ENCODE data around the gene PTK7.

DNA sequence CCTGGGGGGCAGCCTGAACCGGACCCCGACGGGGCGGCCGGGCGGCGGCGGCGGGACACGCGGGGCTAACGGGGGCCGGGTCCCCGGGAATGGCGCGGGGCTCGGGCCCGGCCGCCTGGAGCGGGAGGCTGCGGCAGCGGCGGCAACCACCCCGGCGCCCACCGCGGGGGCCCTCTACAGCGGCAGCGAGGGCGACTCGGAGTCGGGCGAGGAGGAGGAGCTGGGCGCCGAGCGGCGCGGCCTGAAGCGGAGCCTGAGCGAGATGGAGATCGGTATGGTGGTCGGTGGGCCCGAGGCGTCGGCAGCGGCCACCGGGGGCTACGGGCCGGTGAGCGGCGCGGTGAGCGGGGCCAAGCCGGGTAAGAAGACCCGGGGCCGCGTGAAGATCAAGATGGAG is 95.6 kb downstream of the PTK7 start:
- TF ChIP-seq SIN3A (IDR thresholded peaks at IDR 0.05; ENCODE audit: borderline replicate concordance, insufficient read depth, low read length) (no peak), POLR2AphosphoS5 (IDR thresholded peaks at IDR 0.05; ENCODE audit: low read depth, low read length) (no peak)

All from PFSK-1 (cell line).